GM18507 (cell line): ENCODE measurements around the gene ULBP1.
"Not testable (repeated sequence)": the region's sequence is repeated elsewhere in the genome, so short reads cannot be mapped to it uniquely, and the experiment has no call there.

Source experiments
- DNase-seq: peaks from one replicate; pipeline ENCODE4 v3.0.0; 2011; ENCODE audit warnings: low read depth; ENCODE audit not compliant: insufficient read length; ENCODE audit errors: extremely low spot score
- FAIRE-seq: peaks from 2 replicates; lab custom pipeline; 2011; peaks lifted over from hg19 to GRCh38; lab: Jason Lieb, UNC

The ULBP1 gene

DNA sequence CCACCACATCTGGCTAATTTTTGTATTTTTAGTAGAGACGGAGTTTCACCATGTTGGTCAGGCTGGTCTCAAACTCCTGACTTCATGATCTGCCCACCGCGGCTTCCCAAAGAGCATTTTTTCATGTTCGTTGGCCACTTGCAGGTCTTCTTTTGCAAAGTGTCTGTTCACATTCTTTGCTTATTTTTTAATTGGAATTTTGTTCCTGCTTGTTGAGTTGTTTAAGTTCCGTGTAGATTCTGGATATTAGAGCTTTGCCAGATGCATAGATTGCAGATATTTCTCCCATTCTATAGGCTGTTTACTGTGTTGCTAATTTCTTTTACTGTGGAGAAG is 53.4 kb downstream of the ULBP1 start:
- not testable (repeated sequence) for FAIRE-seq, DNase-seq

GRCh38 chr6:150018846-150019580 is 55.3 kb downstream of the ULBP1 start:
- DNase-seq (no peak), FAIRE-seq (no peak)

GRCh38 chr6:150021870-150022269 is 58.1 kb downstream of the ULBP1 start:
- FAIRE-seq, result not testable (repeated sequence)

More at GRCh38 chr6:150021870-150022269, 58.1 kb downstream of the ULBP1 start:
- not testable (repeated sequence) for DNase-seq
